ENCODE data around the gene ZNF410. TPM values are rescaled to one million over a fixed set of nuclear protein-coding genes. Genes with fewer than 3 reads are reported as not detected.

The ZNF410 gene
- total and polyA plus RNA-seq, 2 of the 8 experiments (the other 6 are each of a cell fraction or from before 2014, with no cell fraction given) = 11.2 to 18.9 TPM

DNA sequence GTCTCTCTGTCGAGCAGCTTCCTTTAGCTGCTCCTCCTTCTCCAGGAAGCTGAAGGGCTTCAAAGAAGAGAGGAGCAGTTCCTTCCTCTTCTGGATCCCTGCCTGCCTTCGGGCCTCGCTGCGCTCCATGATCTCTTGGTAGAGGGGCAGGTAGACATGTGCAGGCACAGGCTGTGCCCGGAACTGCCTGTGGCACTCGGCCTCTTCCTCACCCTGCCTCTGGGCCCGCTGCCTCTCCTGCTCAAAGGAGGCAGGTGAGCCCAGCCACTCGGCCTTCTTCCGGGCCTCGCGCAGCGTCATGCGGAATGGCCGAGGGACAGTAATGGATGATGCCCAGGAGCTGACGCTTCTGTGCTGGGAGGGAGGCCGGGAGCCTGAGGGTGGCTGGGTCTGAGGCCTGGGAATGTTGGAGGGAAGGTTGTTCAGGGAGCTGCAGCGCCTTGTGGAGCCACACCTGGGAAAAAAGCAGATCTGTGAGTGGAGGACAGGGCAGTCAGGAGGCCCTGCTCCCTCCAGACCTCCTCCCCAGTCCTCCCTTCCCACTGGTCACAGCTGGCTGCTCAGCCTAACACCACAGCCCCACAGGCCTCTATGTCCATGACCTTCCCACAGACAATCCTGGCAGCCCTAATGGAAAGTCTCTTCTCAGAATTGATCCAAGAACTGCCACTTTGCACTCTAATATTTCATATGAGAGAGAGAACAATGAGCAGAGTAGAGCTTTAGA lies 57.9 kb downstream of the ZNF410 start:
- H4K8ac ChIP-seq (ENCODE audit: extremely low read depth, insufficient read depth, low read length) = peak overlapping the region; percentile 57; the same call in 1 of the 2 replicates
- no peaks in the 10 kb centered on the region for H3K36me3 ChIP-seq (ENCODE audit: control insufficient read depth in 2 of 4, insufficient read depth in 4 of 4, low read length in 3 of 4)
- no peak overlapping the region for H2BK15ac ChIP-seq (ENCODE audit: low read length)
- no peaks in the 10 kb centered on the region for H3K4me1 ChIP-seq (replicated peaks in 1 of 4; ENCODE audit: control insufficient read depth in 3 of 4, insufficient read depth in 4 of 4, low read length in 3 of 4)
- no peak overlapping the region for H2BK20ac ChIP-seq (ENCODE audit: low read length)
- H3K14ac ChIP-seq (ENCODE audit: insufficient read length) = no peak overlapping the region
- H3K27me3 ChIP-seq (replicated peaks in 1 of 4; ENCODE audit: control insufficient read depth in 3 of 4, extremely low read depth in 1 of 4, insufficient read depth in 3 of 4, low read length in 3 of 4) = no peaks in the 10 kb centered on the region
- no peak overlapping the region for H4K5ac ChIP-seq (ENCODE audit: insufficient read length, low read depth, low read length)
- no peak overlapping the region for H3K18ac ChIP-seq (ENCODE audit: extremely low read depth, low read length)
- H2AFZ ChIP-seq (ENCODE audit: low read length) = no peak overlapping the region
- no peak overlapping the region for H3K56ac ChIP-seq (replicated peaks; ENCODE audit: insufficient read length, low read depth, low read length)
- no peak overlapping the region for H3K23ac ChIP-seq (ENCODE audit: insufficient read length)
- no peak overlapping the region for H3K27ac ChIP-seq (ENCODE audit: low read depth, low read length)
- no peaks in the 10 kb centered on the region for H4K20me1 ChIP-seq (replicated peaks in 1 of 2; ENCODE audit: control insufficient read depth in 1 of 2, insufficient read depth in 2 of 2, low read length in 2 of 2)
- H2BK120ac ChIP-seq (replicated peaks; ENCODE audit: low read depth, low read length) = no peak overlapping the region
- no peak overlapping the region for H2AK5ac ChIP-seq (ENCODE audit: low read depth, low read length)
- H3K4ac ChIP-seq (replicated peaks; ENCODE audit: insufficient read length, low read depth, low read length) = no peak overlapping the region
- H3K9me3 ChIP-seq (ENCODE audit: insufficient read depth in 2 of 2, low read depth in 1 of 2, low read length in 1 of 2) = no peaks in the 10 kb centered on the region
- no peaks in the 10 kb centered on the region for H3K79me1 ChIP-seq (ENCODE audit: low read depth, low read length)
- DNase-seq (ENCODE audit: low read depth in 1 of 2, low spot score in 2 of 2) (no peak), FAIRE-seq (no peak)
- no peak overlapping the region for H2BK5ac ChIP-seq (ENCODE audit: low read depth, low read length)
- H3K79me2 ChIP-seq (ENCODE audit: control insufficient read depth in 1 of 2, insufficient read depth in 2 of 2, low read length in 2 of 2) = no peaks in the 10 kb centered on the region
- no peaks in the 10 kb centered on the region for H3K23me2 ChIP-seq (ENCODE audit: low read depth, low read length)
- H3K4me3 ChIP-seq (ENCODE audit: extremely low read depth in 1 of 4, insufficient read depth in 2 of 4, low read depth in 3 of 4, low read length in 4 of 4) = no peak overlapping the region
- no peak overlapping the region for H4K91ac ChIP-seq (replicated peaks; ENCODE audit: insufficient read length, low read length)
- POLR2A ChIA-PET (ENCODE audit: partially characterized antibody) = no interaction called here
- no peak overlapping the region for H3K9ac ChIP-seq (replicated peaks in 1 of 4; ENCODE audit: extremely low read depth in 1 of 4, low read depth in 3 of 4, low read length in 3 of 4)
- WGBS, 2 experiments (ENCODE audit: extremely low coverage in 1 of 2, insufficient coverage in 1 of 2, insufficient read length in 1 of 2, insufficient replicate concordance in 2 of 2, low coverage in 1 of 2, low lambda C conversion rate in 2 of 2, missing lambda C conversion rate in 1 of 2) = 94% methylated on average over 16 of the region's 17 CpGs; no CpG with 5 or more reads in 1 of the 2 experiments
- H2BK12ac ChIP-seq (ENCODE audit: low read depth, low read length) = no peak overlapping the region
- TF ChIP-seq MAFK (IDR thresholded peaks at IDR 0.05; ENCODE audit: low read depth, low read length) (no peak), ZNF274 (IDR thresholded peaks at IDR 0.05; ENCODE audit: borderline replicate concordance, extremely low read depth, low read length) (no peak), SP2 (IDR thresholded peaks at IDR 0.05; ENCODE audit: low read length) (no peak), CHD2 (IDR thresholded peaks at IDR 0.05; ENCODE audit: low read length) (no peak), NRF1 (IDR thresholded peaks at IDR 0.05; ENCODE audit: low read depth, low read length) (no peak), HDAC6 (IDR thresholded peaks at IDR 0.05; ENCODE audit: low read depth, low read length) (no peak), EP300 (IDR thresholded peaks at IDR 0.05; ENCODE audit: borderline replicate concordance in 1 of 2, low read depth in 2 of 2, low read length in 2 of 2) (no peak), EGR1 (IDR thresholded peaks at IDR 0.05; ENCODE audit: borderline replicate concordance, low read depth, low read length) (no peak), CEBPB (IDR thresholded peaks at IDR 0.05; ENCODE audit: low read depth, low read length) (no peak), FOSL1 (IDR thresholded peaks at IDR 0.05; ENCODE audit: insufficient read depth, low read depth, low read length) (no peak), ATF3 (IDR thresholded peaks at IDR 0.05; ENCODE audit: insufficient read depth, low read depth, low read length) (no peak)
- H3K4me2 ChIP-seq (ENCODE audit: insufficient read depth in 1 of 2, low read depth in 2 of 2, low read length in 2 of 2) = no peak overlapping the region
- CTCF ChIA-PET (ENCODE audit: partially characterized antibody) = interaction anchor here (0.6 to 2.3 kb wide), 3 partner anchors 9 to 153 kb away, joined by 3 to 12 read pairs (median 4); no protein-coding TSS in a partner anchor

All from H1 (cell line).